Uterus (tissue), 4 donors: ENCODE results near the gene GAS7. TPM values are rescaled to one million over a fixed set of nuclear protein-coding genes. Genes with fewer than 3 reads are reported as not detected.
A peak's percentile ranks its signal among the peaks of the same experiment; 100 is the strongest.

Experiments used
- DNase-seq, 2 donors: peaks; one replicate each; pipeline ENCODE4 v3.0.0-alpha.2; 2019 to 2020
- H3K27ac ChIP-seq, 2 donors: fragments of 200-600 bp; sonication (generic); 1 replicate in 1 of 2; 2 replicates in 1 of 2; pipeline ENCODE4 v1.5.1; 2016 to 2018
- H3K27me3 ChIP-seq, 2 donors: fragments of 200-600 bp; sonication (generic); one replicate each; pipeline ENCODE4 v1.5.1; 2018 to 2019; ENCODE audit warnings: control low read depth in 1 of 2
- H3K36me3 ChIP-seq, 2 donors: fragments of 200-600 bp; sonication (generic); one replicate each; pipeline ENCODE4 v1.5.1; 2019; ENCODE audit warnings: control low read depth in 1 of 2
- H3K4me1 ChIP-seq, 2 donors: fragments of 200-600 bp; sonication (generic); one replicate each; pipeline ENCODE4 v1.5.1; 2018 to 2019; ENCODE audit warnings: control low read depth in 1 of 2
- H3K4me3 ChIP-seq, 2 donors: fragments of 200-600 bp; sonication (generic); 1 replicate in 1 of 2; 2 replicates in 1 of 2; pipeline ENCODE4 v1.5.1; 2018 to 2019; ENCODE audit warnings: mild to moderate bottlenecking in 1 of 2
- H3K9me3 ChIP-seq, 2 donors: fragments of 200-600 bp; sonication (generic); one replicate each; pipeline ENCODE4 v1.5.1; 2019; ENCODE audit warnings: control low read depth in 1 of 2
- POLR2A ChIP-seq, 2 donors: fragments of 450-650 bp; IDR thresholded peaks; one replicate each; pipeline ENCODE4 v1.6.1; 2016; ENCODE audit warnings: antibody characterized with exemption in 2 of 2, mild to moderate bottlenecking in 1 of 2, moderate library complexity in 1 of 2
- intact Hi-C: fragments of 100-400 bp; cut with DNase I; formaldehyde crosslinking; loops from one replicate; pipeline ENCODE4 v1.15.1; 2023; ENCODE audit warnings: low total_unique reads
- total RNA-seq, 4 donors: library from RNA; depleted of rRNA in 3 of 4; stranded (reverse); fragments of >200 nt in 3 of 4; gene quantifications; one replicate each; pipeline versions ENCODE4 v1.1.0 to v1.2.4, GENCODE V29; 2014 to 2023
- TF ChIP-seq, protein P1 (sequence below), 4 experiments: fragments of 200-600 bp in 2 of 4; fragments of 450-650 bp in 2 of 4; sonication (generic) in 2 of 4; IDR thresholded peaks; one replicate each; pipeline ENCODE4 v1.5.1; 2016 to 2019; ENCODE audit warnings: antibody characterized with exemption in 4 of 4, mild to moderate bottlenecking in 2 of 4, moderate library complexity in 1 of 4
- donor health status: DM: yes; HTN: yes; CAD: no.

Gene GAS7
- total RNA-seq, 4 donors from 2014 or later = 12.8 to 95.9 (median 40.8) TPM

DNA sequence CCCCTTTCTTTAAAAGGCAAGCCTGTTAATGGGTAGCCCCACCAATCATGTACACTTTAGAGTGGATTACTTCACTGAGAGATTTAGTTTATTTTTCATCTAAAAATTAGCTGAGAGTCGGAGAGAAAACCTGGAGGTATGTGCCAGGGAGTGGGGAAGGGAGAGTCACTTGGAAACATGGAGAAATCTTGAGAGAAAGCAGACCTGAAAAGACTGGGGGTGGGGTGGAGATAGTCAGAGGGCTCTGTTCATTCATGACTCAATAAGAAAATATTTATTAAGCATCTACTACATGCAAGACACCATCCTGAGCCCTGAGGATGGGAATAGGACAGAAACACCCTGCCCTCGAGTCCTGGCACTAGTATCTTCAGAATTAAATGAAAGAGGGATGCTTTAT, 265.9 kb downstream of the GAS7 start:
- H3K27me3 ChIP-seq = no peaks in the 10 kb centered on the region
- H3K27ac ChIP-seq = no peak overlapping the region
- intact Hi-C loops = no loop called here
- TF ChIP-seq, protein P1, sequence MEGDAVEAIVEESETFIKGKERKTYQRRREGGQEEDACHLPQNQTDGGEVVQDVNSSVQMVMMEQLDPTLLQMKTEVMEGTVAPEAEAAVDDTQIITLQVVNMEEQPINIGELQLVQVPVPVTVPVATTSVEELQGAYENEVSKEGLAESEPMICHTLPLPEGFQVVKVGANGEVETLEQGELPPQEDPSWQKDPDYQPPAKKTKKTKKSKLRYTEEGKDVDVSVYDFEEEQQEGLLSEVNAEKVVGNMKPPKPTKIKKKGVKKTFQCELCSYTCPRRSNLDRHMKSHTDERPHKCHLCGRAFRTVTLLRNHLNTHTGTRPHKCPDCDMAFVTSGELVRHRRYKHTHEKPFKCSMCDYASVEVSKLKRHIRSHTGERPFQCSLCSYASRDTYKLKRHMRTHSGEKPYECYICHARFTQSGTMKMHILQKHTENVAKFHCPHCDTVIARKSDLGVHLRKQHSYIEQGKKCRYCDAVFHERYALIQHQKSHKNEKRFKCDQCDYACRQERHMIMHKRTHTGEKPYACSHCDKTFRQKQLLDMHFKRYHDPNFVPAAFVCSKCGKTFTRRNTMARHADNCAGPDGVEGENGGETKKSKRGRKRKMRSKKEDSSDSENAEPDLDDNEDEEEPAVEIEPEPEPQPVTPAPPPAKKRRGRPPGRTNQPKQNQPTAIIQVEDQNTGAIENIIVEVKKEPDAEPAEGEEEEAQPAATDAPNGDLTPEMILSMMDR (IDR thresholded peaks at IDR 0.05) = no peak
- TF ChIP-seq POLR2A (IDR thresholded peaks at IDR 0.05) = no peak
- H3K4me1 ChIP-seq = no peaks in the 10 kb centered on the region
- no peaks in the 10 kb centered on the region for H3K36me3 ChIP-seq
- DNase-seq = no peak
- H3K4me3 ChIP-seq = no peak overlapping the region
- no peaks in the 10 kb centered on the region for H3K9me3 ChIP-seq

DNA sequence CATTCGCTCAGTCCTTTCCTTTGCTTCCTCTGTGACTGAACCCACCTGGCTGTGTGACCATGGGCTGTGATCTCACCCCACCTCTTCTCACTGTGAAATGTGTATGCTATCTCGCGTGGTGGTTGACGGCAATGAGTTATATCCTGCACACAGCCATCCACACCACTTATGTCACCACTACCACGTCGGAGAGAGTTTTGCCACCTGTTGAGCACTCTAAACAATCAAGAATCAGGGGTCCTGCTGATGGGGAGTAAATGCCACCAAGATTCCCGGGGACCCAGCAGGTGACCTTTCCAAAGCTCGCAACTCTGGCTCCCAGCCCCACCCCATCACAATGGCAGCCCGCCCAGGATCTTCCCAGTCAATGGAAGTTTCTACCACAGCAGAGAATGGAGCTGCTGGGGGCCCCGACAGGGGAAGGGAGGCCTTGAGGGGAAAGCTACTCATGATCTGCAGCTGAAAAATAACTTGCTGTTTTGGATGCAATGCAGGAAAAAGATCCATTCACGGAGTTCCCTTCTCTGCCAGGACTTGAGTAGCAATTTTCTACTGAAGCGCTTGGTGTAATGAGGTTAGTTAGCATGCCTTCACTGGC, 267.2 kb downstream of the GAS7 start:
- intact Hi-C loops = no loop called here
- no peak for TF ChIP-seq POLR2A (IDR thresholded peaks at IDR 0.05)
- TF ChIP-seq, protein P1 (IDR thresholded peaks at IDR 0.05) = no peak
- no peak overlapping the region for H3K27ac ChIP-seq

DNA sequence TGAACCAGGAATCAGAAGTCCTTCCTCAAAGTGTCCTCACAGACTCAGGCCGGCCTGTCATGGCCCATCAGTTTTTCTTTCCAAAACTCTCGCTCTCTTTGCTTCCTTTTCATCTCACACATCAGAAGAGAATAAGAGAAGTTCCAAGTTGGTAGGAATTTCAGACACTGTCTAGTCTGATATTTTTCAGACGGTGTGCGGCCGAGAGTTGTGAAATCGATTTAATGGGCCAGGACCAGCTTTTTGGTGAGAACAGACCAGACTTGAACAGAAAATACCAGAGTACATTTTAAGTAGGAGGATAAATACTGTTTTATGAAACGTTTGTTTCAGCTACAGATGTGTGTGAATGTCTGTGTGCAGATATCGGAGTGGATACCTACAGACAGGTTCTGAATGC, 268.5 kb downstream of the GAS7 start:
- H3K27me3 ChIP-seq = no peaks in the 10 kb centered on the region
- no peak for TF ChIP-seq POLR2A (IDR thresholded peaks at IDR 0.05)
- TF ChIP-seq, protein P1 (IDR thresholded peaks at IDR 0.05) = no peak
- no peaks in the 10 kb centered on the region for H3K9me3 ChIP-seq
- H3K36me3 ChIP-seq = no peaks in the 10 kb centered on the region
- H3K4me1 ChIP-seq = no peaks in the 10 kb centered on the region
- DNase-seq = peak; percentile 37 to 50
- H3K4me3 ChIP-seq = no peak overlapping the region
- peak overlapping the region; percentile 33 to 34 for H3K27ac ChIP-seq
- intact Hi-C loops = no loop called here

More for the DNA sequence above, 267.2 kb downstream of the GAS7 start:
- H3K27me3 ChIP-seq = no peaks in the 10 kb centered on the region
- no peak overlapping the region for H3K4me3 ChIP-seq
- H3K4me1 ChIP-seq = no peaks in the 10 kb centered on the region
- no peaks in the 10 kb centered on the region for H3K36me3 ChIP-seq
- DNase-seq = no peak
- no peaks in the 10 kb centered on the region for H3K9me3 ChIP-seq

DNA sequence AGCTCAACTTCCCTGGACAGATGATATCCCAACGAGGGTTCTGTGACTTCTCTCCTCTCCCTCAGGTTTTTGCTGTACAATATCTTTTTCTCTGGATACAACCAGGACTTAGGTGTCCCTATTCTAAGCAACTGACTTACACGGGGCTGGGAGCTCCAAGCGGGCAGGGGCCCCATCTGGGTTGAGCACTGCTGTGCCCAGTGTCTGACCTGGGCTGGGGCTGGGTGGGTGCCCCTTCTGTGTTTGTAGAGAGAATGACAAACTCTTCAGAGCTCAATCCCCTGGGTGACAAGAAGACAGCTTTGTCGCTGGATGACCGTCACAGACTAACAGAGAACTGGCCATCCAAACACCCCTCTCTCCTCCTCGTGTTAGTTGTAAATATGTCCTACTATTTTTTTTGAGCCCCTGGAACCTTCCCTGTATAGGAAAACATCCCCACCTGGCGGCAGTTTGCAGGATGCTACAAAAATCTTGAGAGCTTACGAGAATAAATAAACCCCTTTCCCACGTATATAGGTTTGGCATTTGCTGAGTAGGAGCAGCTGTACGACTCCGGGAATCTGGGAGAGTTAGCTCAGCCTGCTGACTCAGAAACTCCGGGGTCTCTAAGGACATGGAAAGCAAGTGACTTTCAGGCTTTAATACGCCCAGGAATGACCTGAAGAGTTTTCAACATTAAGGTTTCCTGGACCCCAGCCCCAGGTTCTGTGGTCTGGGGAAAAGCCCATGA, 269.6 kb downstream of the GAS7 start:
- Histone ChIP-seq H3K27me3 (no peaks in the 10 kb centered on the region), H3K36me3 (no peaks in the 10 kb centered on the region), H3K27ac (peak overlapping the region; percentile 25 to 41), H3K4me3 (no peak overlapping the region), H3K9me3 (no peaks in the 10 kb centered on the region), H3K4me1 (no peaks in the 10 kb centered on the region)
- TF ChIP-seq, protein P1 (IDR thresholded peaks at IDR 0.05) = peak in 3 of 4 experiments; percentile 32 to 47 (median 36)
- TF ChIP-seq POLR2A (IDR thresholded peaks at IDR 0.05) = no peak
- DNase-seq = peak; percentile 56 to 58
- intact Hi-C loops = no loop called here

DNA sequence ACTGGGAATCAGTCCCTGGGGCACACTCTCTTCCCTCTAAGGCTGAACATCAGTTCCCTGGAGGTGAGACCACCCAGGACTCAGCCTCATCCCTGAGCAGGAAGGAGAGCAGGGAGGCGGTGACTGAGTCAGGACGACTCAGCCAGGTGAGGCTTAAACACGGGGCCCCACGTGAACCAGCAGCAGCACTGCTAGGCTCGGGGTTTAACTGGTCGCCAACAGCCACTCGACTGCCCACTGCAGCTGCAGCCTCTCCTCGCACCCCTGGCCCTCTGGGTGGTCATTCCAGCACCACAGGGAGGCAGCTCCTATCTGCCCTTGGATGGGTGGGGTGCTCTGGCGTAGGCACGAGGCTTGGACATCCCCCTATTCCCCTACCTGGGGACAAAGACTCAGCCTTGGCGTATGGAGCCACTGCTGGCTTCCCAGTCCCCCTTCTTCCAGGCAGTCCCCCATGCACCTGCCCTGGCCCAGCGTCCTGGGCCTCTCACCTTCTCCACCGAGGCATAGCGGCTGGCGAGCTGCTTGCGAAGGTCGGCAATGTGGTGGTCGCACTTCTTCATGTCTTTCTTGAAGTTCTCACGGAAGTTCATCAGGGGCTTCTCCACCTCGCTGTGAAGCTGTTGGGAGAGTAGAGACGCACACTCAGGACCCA, 272.1 kb downstream of the GAS7 start:
- intact Hi-C loops = no loop called here
- H3K4me1 ChIP-seq = no peaks in the 10 kb centered on the region
- no peak for DNase-seq
- TF ChIP-seq, protein P1 (IDR thresholded peaks at IDR 0.05) = no peak
- no peak for TF ChIP-seq POLR2A (IDR thresholded peaks at IDR 0.05)
- no peaks in the 10 kb centered on the region for H3K9me3 ChIP-seq
- no peak overlapping the region for H3K27ac ChIP-seq
- no peaks in the 10 kb centered on the region for H3K27me3 ChIP-seq
- H3K36me3 ChIP-seq = no peaks in the 10 kb centered on the region
- no peak overlapping the region for H3K4me3 ChIP-seq
